ENCODE results near the gene MORN1.

GRCh38 chr1:2435746-2436355, 44.5 kb upstream of the MORN1 start:
- TF ChIP-seq CTCF (conservative IDR thresholded peaks at IDR 0.05) (no peak), EZH2 (IDR thresholded peaks at IDR 0.05; ENCODE audit: low read depth) (no peak)
